PFSK-1 (cell line): ENCODE measurements around the gene NEXN.

Source experiments
- FOXP2 ChIP-seq: optimal IDR thresholded peaks from 2 replicates; pipeline ENCODE3; 2011; ENCODE audit warnings: borderline replicate concordance, control low read depth, inconsistent platforms; ENCODE audit not compliant: insufficient read depth; ENCODE audit errors: extremely low read length, extremely low read depth
- POLR2AphosphoS5 ChIP-seq: IDR thresholded peaks from 2 replicates; pipeline ENCODE4 v1.6.1; 2012; ENCODE audit warnings: low read depth, mild to moderate bottlenecking, control low read depth, low read length, moderate library complexity
- SIN3A ChIP-seq: IDR thresholded peaks from 2 replicates; pipeline ENCODE4 v1.6.1; 2012; ENCODE audit warnings: mild to moderate bottlenecking, low read length, moderate library complexity, borderline replicate concordance; ENCODE audit not compliant: insufficient read depth
- TAF1 ChIP-seq: IDR thresholded peaks from 2 replicates; pipeline ENCODE4 v1.6.1; 2012; ENCODE audit warnings: low read length, control low read depth, borderline replicate concordance; ENCODE audit not compliant: insufficient read depth
- TF ChIP-seq, protein P1 (sequence below), 2 experiments: IDR thresholded peaks; 2 replicates each; pipeline versions ENCODE4 v1.6.1 to v1.8.0; 2011 to 2012; ENCODE audit warnings: low read depth in 2 of 2, low read length in 2 of 2, control low read depth in 1 of 2, inconsistent platforms in 1 of 2, mild to moderate bottlenecking in 1 of 2, moderate library complexity in 1 of 2; ENCODE audit not compliant: insufficient read depth in 1 of 2

DNA sequence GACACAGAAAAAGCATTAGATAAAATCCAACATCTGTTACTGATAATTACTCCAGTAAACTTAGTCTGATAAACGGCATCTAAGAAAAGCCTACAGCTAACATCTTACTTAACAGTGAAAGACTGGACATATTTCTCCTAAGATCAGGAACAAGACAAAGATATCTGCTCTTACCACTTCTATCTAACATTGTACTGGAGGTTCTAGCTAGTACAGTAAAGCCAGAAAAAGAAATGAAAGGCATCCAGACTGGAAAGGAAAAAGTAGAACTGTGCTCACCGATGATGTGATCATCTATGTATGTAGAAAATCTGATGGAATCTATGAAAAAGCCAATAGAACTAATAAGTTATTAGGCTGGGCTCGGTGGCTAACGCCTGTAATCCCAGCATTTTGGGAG is 21.7 kb downstream of the NEXN start:
- no peak for TF ChIP-seq SIN3A
- TF ChIP-seq, protein P1, sequence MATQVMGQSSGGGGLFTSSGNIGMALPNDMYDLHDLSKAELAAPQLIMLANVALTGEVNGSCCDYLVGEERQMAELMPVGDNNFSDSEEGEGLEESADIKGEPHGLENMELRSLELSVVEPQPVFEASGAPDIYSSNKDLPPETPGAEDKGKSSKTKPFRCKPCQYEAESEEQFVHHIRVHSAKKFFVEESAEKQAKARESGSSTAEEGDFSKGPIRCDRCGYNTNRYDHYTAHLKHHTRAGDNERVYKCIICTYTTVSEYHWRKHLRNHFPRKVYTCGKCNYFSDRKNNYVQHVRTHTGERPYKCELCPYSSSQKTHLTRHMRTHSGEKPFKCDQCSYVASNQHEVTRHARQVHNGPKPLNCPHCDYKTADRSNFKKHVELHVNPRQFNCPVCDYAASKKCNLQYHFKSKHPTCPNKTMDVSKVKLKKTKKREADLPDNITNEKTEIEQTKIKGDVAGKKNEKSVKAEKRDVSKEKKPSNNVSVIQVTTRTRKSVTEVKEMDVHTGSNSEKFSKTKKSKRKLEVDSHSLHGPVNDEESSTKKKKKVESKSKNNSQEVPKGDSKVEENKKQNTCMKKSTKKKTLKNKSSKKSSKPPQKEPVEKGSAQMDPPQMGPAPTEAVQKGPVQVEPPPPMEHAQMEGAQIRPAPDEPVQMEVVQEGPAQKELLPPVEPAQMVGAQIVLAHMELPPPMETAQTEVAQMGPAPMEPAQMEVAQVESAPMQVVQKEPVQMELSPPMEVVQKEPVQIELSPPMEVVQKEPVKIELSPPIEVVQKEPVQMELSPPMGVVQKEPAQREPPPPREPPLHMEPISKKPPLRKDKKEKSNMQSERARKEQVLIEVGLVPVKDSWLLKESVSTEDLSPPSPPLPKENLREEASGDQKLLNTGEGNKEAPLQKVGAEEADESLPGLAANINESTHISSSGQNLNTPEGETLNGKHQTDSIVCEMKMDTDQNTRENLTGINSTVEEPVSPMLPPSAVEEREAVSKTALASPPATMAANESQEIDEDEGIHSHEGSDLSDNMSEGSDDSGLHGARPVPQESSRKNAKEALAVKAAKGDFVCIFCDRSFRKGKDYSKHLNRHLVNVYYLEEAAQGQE (IDR thresholded peaks at IDR 0.05; ENCODE audit: insufficient read depth in 1 of 2, low read depth in 2 of 2, low read length in 2 of 2) = no peak
- TF ChIP-seq POLR2AphosphoS5 = no peak
- TF ChIP-seq TAF1 = no peak
- TF ChIP-seq FOXP2 = no peak
